T1000 (cell line): ENCODE measurements around the gene ROBO2.
"Not testable (repeated sequence)": the region's sequence is repeated elsewhere in the genome, so short reads cannot be mapped to it uniquely, and the experiment has no call there.

Experiments
- DNase-seq: peaks from one replicate; lab custom pipeline; 2025; ENCODE audit warnings: mixed read lengths; lab: John Stamatoyannopoulos, UW

Gene ROBO2

GRCh38 chr3:77328690-77329089, 288.8 kb downstream of the ROBO2 start:
- no peak for DNase-seq

GRCh38 chr3:77329116-77329515, 289.2 kb downstream of the ROBO2 start:
- DNase-seq, result no peak

GRCh38 chr3:77338195-77338594, 298.3 kb downstream of the ROBO2 start:
- DNase-seq, result no peak

GRCh38 chr3:77342027-77342426, 302.1 kb downstream of the ROBO2 start:
- DNase-seq, result no peak

GRCh38 chr3:77342688-77343087, 302.8 kb downstream of the ROBO2 start:
- DNase-seq, result no peak

GRCh38 chr3:77345009-77345408, 305.1 kb downstream of the ROBO2 start:
- DNase-seq, result no peak

- no peak for DNase-seq
These were observed 308.5 kb downstream of the ROBO2 start for GRCh38 chr3:77348244-77348855.

- no peak for DNase-seq
These were observed 315.1 kb downstream of the ROBO2 start for GRCh38 chr3:77354958-77355357.

- no peak for DNase-seq
These were observed 323.0 kb downstream of the ROBO2 start for GRCh38 chr3:77362936-77363335.

GRCh38 chr3:77365152-77365551, 325.3 kb downstream of the ROBO2 start:
- DNase-seq, result no peak

GRCh38 chr3:77370413-77370812, 330.5 kb downstream of the ROBO2 start:
- peak; percentile 48 for DNase-seq

GRCh38 chr3:77372018-77372417, 332.1 kb downstream of the ROBO2 start:
- DNase-seq, result no peak

- no peak for DNase-seq
These were observed 332.9 kb downstream of the ROBO2 start for GRCh38 chr3:77372634-77373346.

- no peak for DNase-seq
These were observed 333.7 kb downstream of the ROBO2 start for GRCh38 chr3:77373619-77374018.

GRCh38 chr3:77376511-77376910, 336.6 kb downstream of the ROBO2 start:
- DNase-seq, result no peak

- no peak for DNase-seq
These were observed 337.8 kb downstream of the ROBO2 start for GRCh38 chr3:77377717-77378116.

GRCh38 chr3:77380136-77380535, 340.2 kb downstream of the ROBO2 start:
- DNase-seq, result no peak

- DNase-seq, result no peak
These were observed 341.5 kb downstream of the ROBO2 start for GRCh38 chr3:77381431-77381830.

- DNase-seq, result no peak
These were observed 352.3 kb downstream of the ROBO2 start for GRCh38 chr3:77392181-77392580.

GRCh38 chr3:77394046-77394445, 354.1 kb downstream of the ROBO2 start:
- DNase-seq, result no peak

- DNase-seq, result no peak
These were observed 365.0 kb downstream of the ROBO2 start for GRCh38 chr3:77404871-77405270.

- DNase-seq, result no peak
These were observed 367.5 kb downstream of the ROBO2 start for GRCh38 chr3:77407441-77407840.

GRCh38 chr3:77410334-77410733, 370.4 kb downstream of the ROBO2 start:
- DNase-seq, result not testable (repeated sequence)

GRCh38 chr3:77411334-77411733, 371.4 kb downstream of the ROBO2 start:
- no peak for DNase-seq
